HT1080 (cell line): ENCODE results near the gene NOS1. TPM values are rescaled to one million over a fixed set of nuclear protein-coding genes. Genes with fewer than 3 reads are reported as not detected.

ENCODE experiments used
- DNase-seq: peaks from one replicate; pipeline ENCODE4 v3.0.0-alpha.2; 2015; ENCODE audit warnings: low read depth
- total RNA-seq: library from RNA; depleted of rRNA; stranded (reverse); fragments of >200 nt; shearing (Covaris generic); gene quantifications from 2 replicates; pipeline ENCODE4 v1.2.3, GENCODE V29; 2014

Gene NOS1
- total RNA-seq, 1 experiment from 2014 or later, result 0.02 TPM

DNA sequence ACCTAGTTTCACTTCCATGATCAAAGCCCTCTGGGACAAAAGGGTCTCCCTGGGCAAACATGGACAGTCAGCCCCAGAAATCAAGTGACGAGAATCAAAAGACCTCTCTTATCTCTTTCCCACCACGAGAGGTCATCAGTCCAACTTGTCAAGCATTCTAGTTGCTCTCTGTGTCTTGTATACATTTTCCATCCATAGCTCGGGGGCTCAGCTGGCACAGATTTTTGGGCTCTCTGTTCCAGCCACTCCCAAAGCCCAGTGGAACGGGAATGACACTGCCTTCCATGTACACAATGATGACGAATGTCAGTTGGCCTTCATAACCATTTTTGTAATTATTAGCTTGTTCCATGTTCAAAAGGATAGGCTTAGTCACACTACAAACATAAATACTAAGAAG is 29.7 kb downstream of the NOS1 start:
- no peak for DNase-seq

GRCh38 chr12:117330441-117331113 is 30.8 kb downstream of the NOS1 start:
- DNase-seq, result no peak

- no peak for DNase-seq
Measured at GRCh38 chr12:117329756-117330155, 31.7 kb downstream of the NOS1 start.

GRCh38 chr12:117328556-117329100 is 32.8 kb downstream of the NOS1 start:
- DNase-seq, result no peak

- no peak for DNase-seq
Measured at GRCh38 chr12:117322428-117322827, 39.0 kb downstream of the NOS1 start.

GRCh38 chr12:117321572-117321971 is 39.9 kb downstream of the NOS1 start:
- DNase-seq, result no peak

GRCh38 chr12:117318591-117318990 is 42.8 kb downstream of the NOS1 start:
- no peak for DNase-seq

DNA sequence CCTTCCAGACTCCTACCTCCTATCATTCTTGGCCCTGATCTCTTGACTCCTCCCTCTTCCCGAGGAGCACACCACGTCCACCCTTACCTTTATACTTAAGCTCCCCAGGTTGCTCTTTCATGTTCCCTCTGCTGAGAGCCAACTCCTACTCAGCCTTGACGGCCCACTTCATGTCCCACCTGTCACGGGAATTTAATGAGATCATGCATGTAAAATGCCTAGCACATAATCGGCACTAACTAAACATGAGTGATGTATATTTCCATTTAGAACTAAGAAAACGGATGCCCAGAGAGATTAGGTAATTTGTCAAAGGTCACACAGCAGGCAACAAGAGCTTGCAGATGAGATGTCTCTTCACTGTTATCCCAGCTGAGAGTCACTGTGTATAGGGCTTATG is 45.1 kb downstream of the NOS1 start:
- no peak for DNase-seq

DNA sequence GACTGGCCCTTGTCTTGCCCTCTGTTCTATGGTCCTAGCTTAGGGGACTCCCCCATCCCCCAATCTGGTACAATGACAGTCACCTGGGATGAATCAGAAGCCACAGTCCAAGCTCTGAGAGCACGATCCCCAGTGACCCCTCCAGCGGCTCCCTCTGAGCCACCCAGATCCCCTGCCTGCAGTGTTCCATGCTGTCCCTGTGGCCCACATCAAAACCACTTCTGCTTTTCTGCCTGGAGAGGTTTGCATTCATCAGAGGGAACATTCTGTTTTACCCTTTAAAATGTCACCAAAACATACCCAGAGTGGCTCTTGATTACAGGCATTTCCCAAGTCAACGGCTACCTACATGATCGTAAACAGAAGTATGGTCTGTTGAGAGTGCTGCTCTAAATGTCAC is 47.5 kb downstream of the NOS1 start:
- no peak for DNase-seq

DNA sequence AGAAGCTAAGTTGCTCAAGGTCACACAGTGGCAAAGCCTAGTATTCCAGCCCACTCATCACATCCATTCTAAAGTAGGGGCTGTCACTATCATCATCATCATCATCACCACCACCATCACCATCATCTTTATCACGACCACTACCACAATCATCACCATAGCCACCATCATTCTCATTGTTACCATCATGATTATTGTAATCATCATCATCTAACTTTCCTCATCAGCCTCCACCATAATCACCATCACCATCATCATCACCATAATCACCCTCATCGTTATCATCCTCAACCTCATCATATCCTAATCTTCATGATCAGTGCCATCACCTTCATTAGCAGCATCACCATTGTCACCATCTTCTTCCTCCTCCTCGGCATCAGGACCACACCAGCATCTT is 48.7 kb downstream of the NOS1 start:
- DNase-seq, result no peak

GRCh38 chr12:117309276-117309925 is 52.0 kb downstream of the NOS1 start:
- no peak for DNase-seq

DNA sequence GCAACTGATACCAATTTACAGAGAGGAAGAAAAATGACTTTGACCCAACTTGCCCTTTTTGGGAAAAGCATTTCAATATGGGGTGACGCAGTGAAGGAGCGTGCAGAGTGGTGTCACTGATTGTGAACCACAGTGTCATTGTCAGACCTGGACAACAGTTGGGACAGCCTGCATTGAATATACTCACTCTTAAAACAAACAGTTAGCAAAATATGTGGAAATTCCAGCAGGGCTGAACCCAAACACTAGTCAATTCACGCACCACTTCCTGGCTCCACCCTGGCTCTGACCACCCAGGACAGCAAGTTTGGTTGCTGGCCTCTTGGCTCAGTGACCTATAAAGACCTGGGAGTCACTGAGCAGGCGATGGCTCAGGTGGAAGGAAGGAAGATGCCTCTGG is 61.3 kb downstream of the NOS1 start:
- DNase-seq, result no peak

- no peak for DNase-seq
Measured at GRCh38 chr12:117298648-117299225, 62.7 kb downstream of the NOS1 start.

DNA sequence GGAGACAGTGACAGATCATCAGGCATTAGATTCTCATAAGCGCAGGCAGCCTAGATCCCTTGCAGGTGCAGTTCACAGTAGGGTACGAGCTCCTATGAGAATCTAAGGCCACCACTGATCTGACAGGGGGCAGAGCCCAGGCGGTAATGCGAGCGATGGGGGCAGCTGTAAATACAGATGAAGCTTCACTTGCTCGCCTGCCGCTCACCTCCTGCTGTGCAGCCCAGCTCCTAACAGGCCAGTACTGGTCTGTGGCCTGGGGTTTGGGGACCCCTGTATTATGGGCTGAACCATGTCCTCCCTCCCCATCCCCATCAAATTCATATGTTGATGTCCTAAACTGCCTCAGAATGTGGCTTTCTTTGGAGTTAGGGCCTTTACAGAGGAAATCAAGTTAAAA is 63.2 kb downstream of the NOS1 start:
- DNase-seq, result no peak

DNA sequence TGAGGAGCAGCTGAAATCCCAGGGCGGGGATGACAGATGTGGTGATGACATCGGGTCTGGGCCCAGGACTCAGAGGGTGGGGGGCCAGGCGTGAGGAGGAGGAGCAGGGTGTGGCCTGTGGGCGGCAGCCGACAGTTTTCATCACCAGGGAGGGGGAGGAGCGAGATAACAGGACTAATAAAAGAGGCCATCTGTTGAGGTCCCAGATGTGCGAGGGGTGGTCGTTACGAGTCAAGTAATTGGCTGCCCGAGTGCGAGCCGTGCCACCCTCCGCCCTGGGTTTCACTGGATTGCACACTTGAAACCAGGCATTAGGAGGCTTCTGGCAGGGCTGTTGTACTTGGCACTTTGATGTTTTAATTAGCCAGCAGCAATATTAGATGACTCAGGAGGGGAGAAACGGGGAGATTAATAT is 67.2 kb downstream of the NOS1 start:
- no peak for DNase-seq

- DNase-seq, result no peak
Measured at GRCh38 chr12:117293510-117293909, 67.9 kb downstream of the NOS1 start.

GRCh38 chr12:117292688-117293087 is 68.7 kb downstream of the NOS1 start:
- DNase-seq, result no peak

- DNase-seq, result no peak
Measured at GRCh38 chr12:117284140-117284539, 77.3 kb downstream of the NOS1 start.

DNA sequence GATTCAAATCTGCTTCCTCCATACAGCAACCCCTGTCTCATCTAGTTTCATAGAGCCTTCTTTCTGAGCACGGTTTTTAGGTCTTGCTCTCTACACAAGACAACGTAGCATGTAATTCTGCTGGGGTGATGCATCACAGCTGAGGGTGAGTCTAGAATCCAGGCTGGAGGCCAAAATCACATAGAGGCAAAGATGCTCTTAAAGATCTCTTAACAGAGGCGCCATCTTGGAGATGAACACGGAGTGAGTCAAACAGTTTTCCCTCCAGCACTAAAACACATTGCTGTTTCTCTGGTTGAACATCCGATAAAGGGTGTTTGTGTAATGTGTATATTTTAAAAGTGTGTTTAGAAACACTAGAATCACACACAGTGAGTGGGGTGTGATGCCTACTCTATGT is 78.9 kb downstream of the NOS1 start:
- no peak for DNase-seq

GRCh38 chr12:117280019-117280680 is 81.3 kb downstream of the NOS1 start:
- DNase-seq, result no peak

DNA sequence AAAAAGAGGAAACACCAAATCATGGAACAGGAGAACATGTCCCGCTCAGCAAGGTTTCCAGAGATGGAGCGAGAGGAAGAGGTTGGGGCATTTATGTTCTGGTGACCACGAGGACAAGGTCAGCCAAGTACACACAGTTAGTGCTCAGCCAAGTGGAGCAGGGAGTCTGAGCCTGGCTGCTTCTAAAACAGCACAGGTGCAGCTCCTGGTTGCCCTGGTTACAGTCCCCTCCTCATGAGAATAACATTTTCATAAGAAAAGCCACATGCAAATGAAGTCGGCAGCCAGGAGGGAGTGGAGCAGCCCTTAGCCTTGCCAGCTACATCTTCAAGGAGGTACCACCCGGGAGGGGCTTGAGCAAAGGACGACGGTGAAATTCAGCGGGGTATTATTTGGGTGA is 81.8 kb downstream of the NOS1 start:
- no peak for DNase-seq

DNA sequence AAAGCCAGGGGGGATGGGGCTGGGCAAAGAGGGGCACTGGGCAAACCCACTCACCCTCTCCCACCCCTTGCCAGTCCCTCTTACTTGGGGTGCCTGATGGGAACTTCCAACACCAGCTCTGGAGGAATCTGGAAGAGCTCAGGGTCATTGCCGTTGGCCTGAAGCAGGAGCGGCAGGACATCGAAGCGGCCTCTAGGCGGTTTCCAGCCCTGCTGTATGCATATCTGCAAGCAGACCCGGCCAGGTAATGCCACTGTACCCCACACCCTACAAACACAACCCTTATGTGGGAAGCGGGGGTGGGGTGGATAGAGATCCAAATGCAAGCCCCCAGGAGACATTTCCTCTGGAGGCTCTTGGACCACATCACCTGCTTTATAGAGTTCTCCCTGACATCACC is 83.6 kb downstream of the NOS1 start:
- no peak for DNase-seq
